DMS153 (cell line): ENCODE data around the gene MACIR.
A peak's percentile ranks its signal among the peaks of the same experiment; 100 is the strongest.
"Not testable (repeated sequence)": the region's sequence is repeated elsewhere in the genome, so short reads cannot be mapped to it uniquely, and the experiment has no call there.

Experiments
- DNase-seq: peaks from one replicate; lab custom pipeline; 2025; lab: John Stamatoyannopoulos, UW

MACIR gene

GRCh38 chr5:103258368-103258956 lies at the start of gene MACIR:
Gene MACIR, plus strand, starts transcription at chr5:103258763. Its CDS starts 17,157 bp downstream, at chr5:103275920.
- peak; percentile 74 for DNase-seq

GRCh38 chr5:103209065-103209464 lies 49.5 kb upstream of the MACIR start:
- no peak for DNase-seq

GRCh38 chr5:103210952-103211351 lies 47.6 kb upstream of the MACIR start:
- no peak for DNase-seq

- DNase-seq: no peak
Measured at GRCh38 chr5:103211576-103212561, 46.7 kb upstream of the MACIR start.

GRCh38 chr5:103216137-103216536 lies 42.4 kb upstream of the MACIR start:
- DNase-seq: no peak

- no peak for DNase-seq
Measured at GRCh38 chr5:103216697-103217096, 41.9 kb upstream of the MACIR start.

- DNase-seq: no peak
Measured at GRCh38 chr5:103217101-103217500, 41.5 kb upstream of the MACIR start.

- no peak for DNase-seq
Measured at GRCh38 chr5:103218164-103218563, 40.4 kb upstream of the MACIR start.

GRCh38 chr5:103219074-103219473 lies 39.5 kb upstream of the MACIR start:
- DNase-seq: not testable (repeated sequence)

- DNase-seq: no peak
Measured at GRCh38 chr5:103223031-103223955, 35.3 kb upstream of the MACIR start.

GRCh38 chr5:103224118-103224893 lies 34.3 kb upstream of the MACIR start:
- DNase-seq: peak; percentile 5

- no peak for DNase-seq
Measured at GRCh38 chr5:103224894-103225246, 33.7 kb upstream of the MACIR start.

GRCh38 chr5:103228061-103228460 lies 30.5 kb upstream of the MACIR start:
- DNase-seq: no peak

GRCh38 chr5:103228588-103228987 lies 30.0 kb upstream of the MACIR start:
- DNase-seq: no peak

GRCh38 chr5:103232393-103232999 lies 26.1 kb upstream of the MACIR start:
- no peak for DNase-seq

- no peak for DNase-seq
Measured at GRCh38 chr5:103234239-103234975, 24.2 kb upstream of the MACIR start.

GRCh38 chr5:103235891-103236290 lies 22.7 kb upstream of the MACIR start:
- no peak for DNase-seq

- DNase-seq: no peak
Measured at GRCh38 chr5:103237778-103238177, 20.8 kb upstream of the MACIR start.

GRCh38 chr5:103243665-103244064 lies 14.9 kb upstream of the MACIR start:
- DNase-seq: no peak

GRCh38 chr5:103244398-103244797 lies 14.2 kb upstream of the MACIR start:
- no peak for DNase-seq
